ENCODE data around the gene DAD1. TPM values are rescaled to one million over a fixed set of nuclear protein-coding genes. Genes with fewer than 3 reads are reported as not detected.

Gene DAD1
- total RNA-seq, 2 donors from 2014 or later, result 176 to 193 TPM

GRCh38 chr14:22524784-22525161, 64.3 kb downstream of the DAD1 start:
- H3K9me3 ChIP-seq (ENCODE audit: control insufficient read depth, low read length), result no peaks in the 10 kb centered on the region
- no peak overlapping the region for H3K27ac ChIP-seq (ENCODE audit: low read depth, low read length)
- DNase-seq, result no peak
- Mint-ChIP-seq H3K27ac (no peak overlapping the region), H3K27me3 (ENCODE audit: insufficient read depth) (peaks cover 2% of the 10 kb centered on the region), H3K4me3 (no peak overlapping the region), H3K4me1 (peaks cover 3% of the 10 kb centered on the region), H3K36me3 (ENCODE audit: low read depth) (no peaks in the 10 kb centered on the region), H3K9me3 (no peaks in the 10 kb centered on the region)
- no peak overlapping the region for H3K4me3 ChIP-seq (ENCODE audit: low read length)
- H3K36me3 ChIP-seq (ENCODE audit: control insufficient read depth, insufficient read depth, low read length), result no peaks in the 10 kb centered on the region
- peaks cover 3% of the 10 kb centered on the region for H3K4me1 ChIP-seq (ENCODE audit: control insufficient read depth, insufficient read depth, low read length)
- no peaks in the 10 kb centered on the region for H3K27me3 ChIP-seq (ENCODE audit: control insufficient read depth, insufficient read depth, low read length, poor library complexity, severe bottlenecking)
- H3K9ac ChIP-seq (ENCODE audit: extremely low read depth, low read length, poor library complexity, severe bottlenecking), result no peak overlapping the region
- no peak for TF ChIP-seq CTCF (conservative IDR thresholded peaks at IDR 0.05)

- Histone ChIP-seq H3K9me3 (ENCODE audit: control insufficient read depth, low read length) (no peaks in the 10 kb centered on the region), H3K27ac (ENCODE audit: low read depth, low read length) (no peak overlapping the region), H3K27me3 (ENCODE audit: control insufficient read depth, insufficient read depth, low read length, poor library complexity, severe bottlenecking) (no peaks in the 10 kb centered on the region), H3K4me3 (ENCODE audit: low read length) (no peak overlapping the region), H3K9ac (ENCODE audit: extremely low read depth, low read length, poor library complexity, severe bottlenecking) (no peak overlapping the region), H3K4me1 (ENCODE audit: control insufficient read depth, insufficient read depth, low read length) (peaks cover 3% of the 10 kb centered on the region), H3K36me3 (ENCODE audit: control insufficient read depth, insufficient read depth, low read length) (no peaks in the 10 kb centered on the region)
- no peaks in the 10 kb centered on the region for H3K9me3 Mint-ChIP-seq
- TF ChIP-seq CTCF (conservative IDR thresholded peaks at IDR 0.05), result no peak
- no peak overlapping the region for H3K27ac Mint-ChIP-seq
- no peaks in the 10 kb centered on the region for H3K36me3 Mint-ChIP-seq (ENCODE audit: low read depth)
- DNase-seq, result no peak
- peaks cover 4% of the 10 kb centered on the region for H3K27me3 Mint-ChIP-seq (ENCODE audit: insufficient read depth)
- 90 to 98% methylated on average over 4 to 11 of the region's 11 CpGs for WGBS, 2 experiments (ENCODE audit: insufficient coverage in 1 of 2, insufficient read length in 1 of 2)
- peaks cover 7% of the 10 kb centered on the region for H3K4me1 Mint-ChIP-seq
- no peak overlapping the region for H3K4me3 Mint-ChIP-seq
Measured at GRCh38 chr14:22524115-22524783, 64.8 kb downstream of the DAD1 start.

GRCh38 chr14:22523283-22523682, 65.7 kb downstream of the DAD1 start:
- no peaks in the 10 kb centered on the region for H3K36me3 ChIP-seq (ENCODE audit: control insufficient read depth, insufficient read depth, low read length)
- Mint-ChIP-seq H3K4me3 (no peak overlapping the region), H3K27ac (no peak overlapping the region), H3K4me1 (peaks cover 11% of the 10 kb centered on the region), H3K9me3 (no peaks in the 10 kb centered on the region), H3K36me3 (ENCODE audit: low read depth) (no peaks in the 10 kb centered on the region), H3K27me3 (ENCODE audit: insufficient read depth) (peaks cover 4% of the 10 kb centered on the region)
- no peak for TF ChIP-seq CTCF (conservative IDR thresholded peaks at IDR 0.05)
- H3K4me3 ChIP-seq (ENCODE audit: low read length), result no peak overlapping the region
- no peak for DNase-seq
- H3K9me3 ChIP-seq (ENCODE audit: control insufficient read depth, low read length), result no peaks in the 10 kb centered on the region
- peaks cover 5% of the 10 kb centered on the region for H3K4me1 ChIP-seq (ENCODE audit: control insufficient read depth, insufficient read depth, low read length)
- H3K9ac ChIP-seq (ENCODE audit: extremely low read depth, low read length, poor library complexity, severe bottlenecking), result no peak overlapping the region
- H3K27me3 ChIP-seq (ENCODE audit: control insufficient read depth, insufficient read depth, low read length, poor library complexity, severe bottlenecking), result no peaks in the 10 kb centered on the region
- H3K27ac ChIP-seq (ENCODE audit: low read depth, low read length), result no peak overlapping the region

Data from endodermal cell (in vitro differentiated cells).